PC-9 (cell line): Measurements from ENCODE around the gene ATP1A4. TPM values are rescaled to one million over a fixed set of nuclear protein-coding genes. Genes with fewer than 3 reads are reported as not detected.

Experiments used
- BruUV-seq: library from RNA; stranded (reverse); fragments of 400-500 nt; replicated peaks from 2 replicates; lab custom pipeline; 2021; lab: Mats Ljungman, UMichigan
- CTCF ChIA-PET: fragments of 300-600 bp; sonication (Branson Sonifier 250); formaldehyde crosslinking; loops from one replicate; lab custom pipeline; 2022; ENCODE audit warnings: antibody characterized with exemption; lab: Charles Lee
- POLR2A ChIA-PET: fragments of 300-600 bp; sonication (Branson Sonifier 250); formaldehyde crosslinking; loops from one replicate; lab custom pipeline; 2022; ENCODE audit warnings: antibody characterized with exemption; ENCODE audit not compliant: unreplicated experiment; lab: Charles Lee
- DNase-seq, 2 experiments: peaks; one replicate each; pipeline versions ENCODE4 v3.0.0 to v3.0.0-alpha.2; 2015 to 2022; ENCODE audit warnings: mixed read lengths in 1 of 2
- H2AFZ ChIP-seq: fragments of 200-600 bp; sonication (generic); 2 replicates; pipeline ENCODE4 v1.8.1; 2017; ENCODE audit warnings: antibody characterized with exemption
- H3F3A ChIP-seq: fragments of 200-600 bp; sonication (generic); 2 replicates; pipeline ENCODE4 v1.8.1; 2017; ENCODE audit warnings: antibody characterized with exemption, mild to moderate bottlenecking, low read depth; ENCODE audit not compliant: insufficient read depth
- H3K27ac ChIP-seq: fragments of 200-600 bp; sonication (generic); 2 replicates; pipeline ENCODE4 v1.6.1; 2016; ENCODE audit warnings: mixed run types
- H3K27me3 ChIP-seq: fragments of 200-600 bp; sonication (generic); 2 replicates; pipeline ENCODE4 v1.6.1; 2016; ENCODE audit warnings: low read depth, mixed run types; ENCODE audit not compliant: insufficient read depth
- H3K36me3 ChIP-seq: fragments of 200-600 bp; sonication (generic); 2 replicates; pipeline ENCODE4 v1.6.1; 2016; ENCODE audit warnings: low read depth, mixed run types
- H3K4me1 ChIP-seq: fragments of 200-600 bp; sonication (generic); replicated peaks from 2 replicates; pipeline ENCODE4 v1.6.1; 2016; ENCODE audit warnings: mixed run types; ENCODE audit not compliant: insufficient read depth
- H3K4me2 ChIP-seq: fragments of 200-600 bp; sonication (generic); 2 replicates; pipeline ENCODE4 v1.6.1; 2017; ENCODE audit warnings: mixed run types
- H3K4me3 ChIP-seq: fragments of 200-600 bp; sonication (generic); 2 replicates; pipeline ENCODE4 v1.6.1; 2016; ENCODE audit warnings: mixed run types
- H3K79me2 ChIP-seq: fragments of 200-600 bp; sonication (generic); 2 replicates; pipeline ENCODE4 v1.6.1; 2017; ENCODE audit warnings: low read depth, mixed run types
- H3K9me2 ChIP-seq: fragments of 200-600 bp; sonication (generic); 2 replicates; pipeline ENCODE4 v1.8.1; 2017; ENCODE audit warnings: mild to moderate bottlenecking; ENCODE audit not compliant: insufficient read depth
- H3K9me3 ChIP-seq: fragments of 200-600 bp; sonication (generic); 2 replicates; pipeline ENCODE4 v1.8.1; 2016; ENCODE audit warnings: low read depth; ENCODE audit not compliant: insufficient read depth
- H4K20me1 ChIP-seq: fragments of 200-600 bp; sonication (generic); 2 replicates; pipeline ENCODE4 v1.8.1; 2017; ENCODE audit not compliant: insufficient read depth
- EZH2 ChIP-seq: fragments of 200-600 bp; sonication (generic); IDR thresholded peaks from 2 replicates; pipeline ENCODE4 v1.8.0; 2017; ENCODE audit warnings: antibody characterized with exemption, low read depth
- intact Hi-C: fragments of 100-400 bp; cut with micrococcal nuclease; formaldehyde crosslinking; loops from one replicate; pipeline ENCODE4 v1.10.0; 2022; ENCODE audit not compliant: unreplicated experiment
- total RNA-seq: library from RNA; stranded (reverse); gene quantifications from 2 replicates; pipeline ENCODE4 v1.2.3, GENCODE V29; 2021
- TF ChIP-seq, protein P1 (sequence below): fragments of 200-600 bp; sonication (generic); conservative IDR thresholded peaks from 2 replicates; pipeline ENCODE4 v1.6.1; 2017; ENCODE audit warnings: mixed run types, antibody characterized with exemption, mild to moderate bottlenecking, moderate library complexity

Gene ATP1A4
- total RNA-seq, 1 experiment from 2014 or later, result not detected

- H3K4me3 ChIP-seq, result no peak overlapping the region
- DNase-seq, result no peak
- H3K79me2 ChIP-seq, result no peaks in the 10 kb centered on the region
- no peaks in the 10 kb centered on the region for H4K20me1 ChIP-seq
- no peaks in the 10 kb centered on the region for H3K9me3 ChIP-seq
- no peak overlapping the region for H2AFZ ChIP-seq
- no peak for TF ChIP-seq EZH2
- TF ChIP-seq, protein P1, sequence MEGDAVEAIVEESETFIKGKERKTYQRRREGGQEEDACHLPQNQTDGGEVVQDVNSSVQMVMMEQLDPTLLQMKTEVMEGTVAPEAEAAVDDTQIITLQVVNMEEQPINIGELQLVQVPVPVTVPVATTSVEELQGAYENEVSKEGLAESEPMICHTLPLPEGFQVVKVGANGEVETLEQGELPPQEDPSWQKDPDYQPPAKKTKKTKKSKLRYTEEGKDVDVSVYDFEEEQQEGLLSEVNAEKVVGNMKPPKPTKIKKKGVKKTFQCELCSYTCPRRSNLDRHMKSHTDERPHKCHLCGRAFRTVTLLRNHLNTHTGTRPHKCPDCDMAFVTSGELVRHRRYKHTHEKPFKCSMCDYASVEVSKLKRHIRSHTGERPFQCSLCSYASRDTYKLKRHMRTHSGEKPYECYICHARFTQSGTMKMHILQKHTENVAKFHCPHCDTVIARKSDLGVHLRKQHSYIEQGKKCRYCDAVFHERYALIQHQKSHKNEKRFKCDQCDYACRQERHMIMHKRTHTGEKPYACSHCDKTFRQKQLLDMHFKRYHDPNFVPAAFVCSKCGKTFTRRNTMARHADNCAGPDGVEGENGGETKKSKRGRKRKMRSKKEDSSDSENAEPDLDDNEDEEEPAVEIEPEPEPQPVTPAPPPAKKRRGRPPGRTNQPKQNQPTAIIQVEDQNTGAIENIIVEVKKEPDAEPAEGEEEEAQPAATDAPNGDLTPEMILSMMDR, result no peak
- H3K27me3 ChIP-seq, result no peaks in the 10 kb centered on the region
- H3K4me1 ChIP-seq, result peaks cover 19% of the 10 kb centered on the region; the same call in 1 of the 2 replicates
- H3K9me2 ChIP-seq, result no peaks in the 10 kb centered on the region; the same call in 1 of the 2 replicates
- H3F3A ChIP-seq, result peaks cover under 1% of the 10 kb centered on the region; the same call in 1 of the 2 replicates
- no TSS peak for BruUV-seq
- POLR2A ChIA-PET, result no interaction called here
- no peak overlapping the region for H3K4me2 ChIP-seq
- intact Hi-C loops, result no loop called here
- H3K27ac ChIP-seq, result no peak overlapping the region
- CTCF ChIA-PET, result no interaction called here
- no peaks in the 10 kb centered on the region for H3K36me3 ChIP-seq
Measured at GRCh38 chr1:160164121-160164520, 12.7 kb downstream of the ATP1A4 start.

DNA sequence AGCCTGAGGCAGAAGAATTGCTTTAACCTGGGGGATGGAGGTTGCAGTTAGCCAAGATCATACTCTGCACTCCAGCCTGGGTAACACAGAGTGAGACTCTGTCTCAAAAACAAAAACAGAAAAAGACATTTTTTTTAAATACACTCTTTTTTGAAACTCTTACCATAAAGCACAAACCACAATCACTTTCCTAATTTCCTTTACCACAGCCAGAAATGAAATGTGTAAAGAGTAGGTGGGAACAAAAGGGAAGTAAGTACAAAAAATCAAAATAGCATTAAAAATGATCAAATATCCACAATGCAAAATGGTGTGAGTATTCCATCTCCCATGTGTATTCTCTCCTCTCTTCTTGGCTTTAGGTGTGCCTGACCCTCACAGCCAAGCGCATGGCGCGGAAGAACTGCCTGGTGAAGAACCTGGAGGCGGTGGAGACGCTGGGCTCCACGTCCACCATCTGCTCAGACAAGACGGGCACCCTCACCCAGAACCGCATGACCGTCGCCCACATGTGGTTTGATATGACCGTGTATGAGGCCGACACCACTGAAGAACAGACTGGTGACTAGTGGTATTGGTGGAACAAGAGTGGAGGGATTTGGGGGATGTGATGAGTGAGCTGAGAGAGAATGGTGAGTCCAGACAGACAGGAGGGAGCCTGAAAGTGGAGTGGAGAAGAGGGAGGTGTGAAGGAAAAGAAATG, 14.9 kb downstream of the ATP1A4 start:
- Histone ChIP-seq H3K4me3 (no peak overlapping the region), H4K20me1 (no peaks in the 10 kb centered on the region), H2AFZ (no peak overlapping the region), H3K4me2 (no peak overlapping the region), H3F3A (peaks cover 3% of the 10 kb centered on the region; the same call in 1 of the 2 replicates), H3K79me2 (no peaks in the 10 kb centered on the region), H3K4me1 (peaks cover 9% of the 10 kb centered on the region; the same call in 1 of the 2 replicates), H3K9me2 (no peaks in the 10 kb centered on the region; the same call in 1 of the 2 replicates), H3K27ac (no peak overlapping the region), H3K36me3 (no peaks in the 10 kb centered on the region), H3K9me3 (no peaks in the 10 kb centered on the region), H3K27me3 (no peaks in the 10 kb centered on the region)
- CTCF ChIA-PET, result interaction anchor here (0.6 kb wide), 1 partner anchor 11 kb away, joined by 3 read pairs; no protein-coding TSS in a partner anchor
- intact Hi-C loops, result no loop called here
- BruUV-seq, result no TSS peak
- POLR2A ChIA-PET, result interaction anchor here (0.6 to 0.7 kb wide), 3 partner anchors 39 to 248 kb away, joined by 3 to 5 read pairs (median 4); no protein-coding TSS in a partner anchor
- no peak for DNase-seq
- TF ChIP-seq, protein P1, result no peak
- no peak for TF ChIP-seq EZH2

DNA sequence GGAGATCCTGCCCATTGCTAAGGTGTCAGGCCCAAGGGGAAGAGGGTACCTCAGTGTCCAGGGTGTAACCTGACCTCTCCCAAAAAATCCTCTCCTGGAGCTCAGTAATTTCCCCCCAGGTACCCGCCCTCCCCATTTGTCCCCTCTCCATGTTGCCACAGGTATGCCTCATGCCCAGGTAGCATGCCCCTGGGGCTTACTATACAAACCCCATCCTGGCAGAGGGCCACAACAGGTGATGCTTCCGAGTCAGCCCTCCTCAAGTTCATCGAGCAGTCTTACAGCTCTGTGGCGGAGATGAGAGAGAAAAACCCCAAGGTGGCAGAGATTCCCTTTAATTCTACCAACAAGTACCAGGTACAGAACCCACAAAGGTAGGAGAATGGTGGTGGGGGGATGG, 15.7 kb downstream of the ATP1A4 start:
- H3K36me3 ChIP-seq, result no peaks in the 10 kb centered on the region
- no peaks in the 10 kb centered on the region for H3K9me3 ChIP-seq
- no peaks in the 10 kb centered on the region for H3K79me2 ChIP-seq
- H3K4me1 ChIP-seq, result peaks cover 9% of the 10 kb centered on the region; the same call in 1 of the 2 replicates
- H3K4me3 ChIP-seq, result no peak overlapping the region
- H3K9me2 ChIP-seq, result no peaks in the 10 kb centered on the region; the same call in 1 of the 2 replicates
- no peaks in the 10 kb centered on the region for H3K27me3 ChIP-seq
- H3K27ac ChIP-seq, result no peak overlapping the region
- no peak overlapping the region for H2AFZ ChIP-seq
- POLR2A ChIA-PET, result interaction anchor here (0.6 kb wide), 2 partner anchors 39 to 249 kb away, joined by 3 to 5 read pairs; no protein-coding TSS in a partner anchor
- no peak for TF ChIP-seq EZH2
- TF ChIP-seq, protein P1, result no peak
- intact Hi-C loops, result no loop called here
- BruUV-seq, result no TSS peak
- H4K20me1 ChIP-seq, result no peaks in the 10 kb centered on the region
- CTCF ChIA-PET, result interaction anchor here (0.6 kb wide), 1 partner anchor 10 kb away, joined by 3 read pairs; no protein-coding TSS in a partner anchor
- DNase-seq, result peak in 1 of 2 experiments; percentile 35
- H3F3A ChIP-seq, result peaks cover 3% of the 10 kb centered on the region; the same call in 1 of the 2 replicates
- peak overlapping the region; percentile 24; the same call in 1 of the 2 replicates for H3K4me2 ChIP-seq
